Raji (cell line): ENCODE results near the gene FBXO9.

Source experiments
- POLR2A ChIP-seq: IDR thresholded peaks from 2 replicates; pipeline ENCODE4 v1.6.1; 2011; ENCODE audit warnings: low read depth, low read length, control low read depth; ENCODE audit not compliant: insufficient read depth

The FBXO9 gene

GRCh38 chr6:53111865-53112264, 46.7 kb downstream of the FBXO9 start:
- TF ChIP-seq POLR2A, result no peak

- no peak for TF ChIP-seq POLR2A
These were observed 47.2 kb downstream of the FBXO9 start for GRCh38 chr6:53112404-53112803.

DNA sequence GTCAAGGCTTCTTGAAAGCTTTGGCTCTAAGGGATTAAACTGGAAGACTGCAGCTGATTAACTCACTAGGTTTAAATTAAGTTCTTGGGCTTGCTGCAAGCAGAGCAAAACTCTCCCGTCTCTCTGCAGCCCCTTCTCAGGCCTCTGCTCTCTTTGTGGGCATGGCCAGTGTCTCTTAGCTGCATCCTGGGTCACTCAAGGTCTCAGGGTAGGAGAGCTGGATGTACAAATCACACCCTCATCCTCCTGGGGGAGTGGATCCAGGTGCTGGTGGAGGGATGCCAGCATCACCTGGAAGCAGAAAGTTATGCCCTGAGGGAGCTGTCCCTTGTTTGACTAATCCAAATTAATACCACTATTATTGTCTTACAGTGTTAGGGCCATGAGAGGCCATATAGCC, 47.7 kb downstream of the FBXO9 start:
- TF ChIP-seq POLR2A, result no peak

GRCh38 chr6:53113742-53114141, 48.5 kb downstream of the FBXO9 start:
- no peak for TF ChIP-seq POLR2A

GRCh38 chr6:53115113-53115512, 49.9 kb downstream of the FBXO9 start:
- TF ChIP-seq POLR2A, result no peak

- no peak for TF ChIP-seq POLR2A
These were observed 50.5 kb downstream of the FBXO9 start for GRCh38 chr6:53115741-53116140.

DNA sequence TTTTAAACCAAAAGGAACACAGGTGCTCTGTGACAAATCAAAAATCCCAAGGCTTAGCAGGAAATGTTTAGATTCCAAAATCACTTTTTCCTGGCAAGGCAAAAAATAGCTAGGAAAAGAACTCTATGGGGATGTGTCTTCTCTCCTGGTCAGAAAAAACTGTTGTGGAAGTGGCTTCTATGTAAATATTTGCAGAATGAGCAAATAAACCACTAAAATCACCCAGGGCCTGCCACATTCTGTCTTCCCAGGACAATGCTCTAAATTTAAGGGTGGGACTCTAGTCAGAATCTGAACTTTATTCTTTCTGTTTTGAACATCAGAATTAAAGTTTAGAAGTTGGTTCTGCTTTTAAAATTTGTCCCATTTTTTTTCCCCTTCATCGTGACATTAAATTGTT, 54.1 kb downstream of the FBXO9 start:
- TF ChIP-seq POLR2A, result no peak

DNA sequence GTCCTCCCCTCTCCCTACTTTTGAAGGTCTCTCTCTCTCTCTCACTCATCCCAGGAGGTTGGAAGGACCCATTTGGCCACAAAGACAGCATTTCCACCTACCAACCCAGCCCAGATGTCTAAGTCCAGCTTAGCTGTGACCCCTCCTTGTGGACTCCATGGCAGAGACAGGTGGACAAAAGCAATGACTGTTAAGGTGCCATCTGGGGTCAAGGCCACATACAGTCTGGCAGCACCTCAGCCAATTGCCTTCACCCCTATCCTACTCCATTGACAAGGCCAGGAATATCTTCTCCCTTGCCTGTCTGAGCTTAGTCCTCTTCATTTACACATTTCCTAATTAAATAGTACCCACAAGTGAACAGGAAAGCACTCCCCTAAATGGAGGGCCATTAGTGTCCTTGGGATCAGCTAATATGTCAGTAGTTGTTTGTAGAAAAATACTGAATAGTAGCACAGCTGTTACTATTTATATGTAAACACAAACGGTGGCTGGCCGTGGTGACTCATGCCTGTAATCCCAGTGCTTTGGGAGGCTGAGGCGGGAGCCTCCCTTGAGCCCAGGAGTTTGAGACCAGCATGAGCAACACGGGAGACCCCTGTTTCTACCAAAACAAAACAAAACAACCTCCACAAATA, 54.7 kb downstream of the FBXO9 start:
- no peak for TF ChIP-seq POLR2A

- no peak for TF ChIP-seq POLR2A
These were observed 59.1 kb downstream of the FBXO9 start for GRCh38 chr6:53124131-53124800.

GRCh38 chr6:53125276-53125675, 60.1 kb downstream of the FBXO9 start:
- no peak for TF ChIP-seq POLR2A

- no peak for TF ChIP-seq POLR2A
These were observed 63.6 kb downstream of the FBXO9 start for GRCh38 chr6:53128842-53129241.

DNA sequence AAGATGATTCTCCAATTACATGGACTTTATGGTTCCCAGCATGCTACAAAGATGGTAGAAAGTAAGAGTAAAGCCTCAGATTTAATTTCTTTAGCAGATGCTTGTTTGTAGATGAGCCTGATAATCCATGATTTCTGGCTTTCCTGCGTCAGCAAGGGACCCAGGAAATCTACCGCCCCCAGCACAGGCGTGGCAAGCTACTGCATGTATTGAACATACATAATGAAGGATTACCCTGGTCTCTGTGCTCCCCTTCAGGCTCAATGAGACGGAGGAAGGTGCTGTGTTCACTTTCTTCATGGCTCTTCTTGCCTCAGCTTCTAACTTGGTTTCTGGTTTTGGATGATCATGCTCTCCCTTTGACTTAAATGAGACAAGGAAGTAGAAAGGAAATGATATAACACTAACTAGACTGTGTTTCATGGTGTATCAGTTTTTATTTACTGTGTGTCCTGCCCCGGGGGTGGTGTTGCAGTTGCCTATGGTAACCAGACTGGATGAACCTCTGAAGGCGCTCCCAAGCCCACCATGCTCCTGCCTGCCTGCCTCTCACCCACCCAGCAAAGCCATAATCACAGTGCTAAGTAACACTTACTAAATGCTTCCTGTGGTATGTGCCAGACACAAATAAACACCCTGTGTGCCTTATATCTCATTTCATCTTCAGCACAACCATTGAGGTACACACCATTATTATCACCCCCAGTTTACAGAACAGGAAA, 65.5 kb downstream of the FBXO9 start:
- no peak for TF ChIP-seq POLR2A

DNA sequence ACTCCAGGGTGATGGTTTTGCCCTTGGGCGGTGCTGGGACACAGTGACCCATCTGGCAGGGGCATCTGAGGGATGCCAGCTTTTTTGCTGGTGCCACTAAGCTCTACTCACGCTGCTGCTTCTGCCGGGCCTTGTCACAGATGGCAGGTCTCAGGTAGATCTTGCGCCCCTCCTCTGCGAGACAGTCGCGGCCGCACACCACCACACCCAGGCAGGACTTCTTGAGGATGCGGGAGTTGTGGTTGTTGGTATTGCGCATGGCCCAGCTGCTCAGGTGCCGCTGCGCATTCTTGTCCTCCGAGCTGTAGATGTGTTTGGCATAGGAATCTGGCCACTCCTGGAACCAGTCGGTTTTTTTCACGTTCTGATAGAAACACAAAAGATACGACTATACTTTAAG, 68.8 kb downstream of the FBXO9 start:
- no peak for TF ChIP-seq POLR2A

DNA sequence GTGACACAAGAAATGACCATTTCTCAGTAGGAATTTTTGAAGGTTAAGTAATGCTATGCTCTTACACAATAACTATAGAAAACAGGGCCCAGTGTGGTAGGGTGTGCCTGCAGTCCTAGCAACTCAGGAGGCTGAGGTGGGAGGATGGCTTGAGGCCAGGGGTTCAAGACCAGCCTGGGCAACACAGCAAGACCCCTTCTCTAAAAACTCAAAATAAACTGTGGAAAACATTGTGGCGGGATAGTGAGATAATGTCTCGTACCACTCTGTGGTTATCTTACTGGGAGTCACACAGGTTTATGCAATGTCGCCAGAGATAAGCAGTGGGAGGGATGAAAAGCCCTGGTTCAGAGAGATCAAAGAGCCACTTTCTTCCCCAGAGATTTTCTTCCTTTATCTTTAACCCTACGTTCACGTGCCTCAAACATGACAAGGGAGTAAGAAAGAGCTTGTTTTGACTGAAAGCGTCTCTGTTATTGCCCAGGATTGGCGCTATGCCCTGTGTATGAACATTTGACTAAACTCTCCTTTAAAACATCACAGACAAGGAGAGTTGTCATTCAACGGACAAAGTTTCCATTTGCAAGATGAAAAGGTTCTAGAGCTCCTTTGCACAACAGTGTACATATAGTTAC, 69.5 kb downstream of the FBXO9 start:
- no peak for TF ChIP-seq POLR2A

GRCh38 chr6:53136000-53136609, 70.9 kb downstream of the FBXO9 start:
- TF ChIP-seq POLR2A, result no peak
